Hippocampal formation (tissue), 2 donors: Measurements from ENCODE around the gene SLC16A5.
A peak's percentile ranks its signal among the peaks of the same experiment; 100 is the strongest.
"Not testable (repeated sequence)": the region's sequence is repeated elsewhere in the genome, so short reads cannot be mapped to it uniquely, and the experiment has no call there.

Experiments
- DNase-seq, 2 donors: peaks; one replicate each; lab custom pipeline; 2025; lab: John Stamatoyannopoulos, UW

SLC16A5 gene

GRCh38 chr17:75133607-75134347, 46.0 kb downstream of the SLC16A5 start:
- not testable (repeated sequence) for DNase-seq

GRCh38 chr17:75135452-75135851, 47.7 kb downstream of the SLC16A5 start:
- DNase-seq: no peak

GRCh38 chr17:75135946-75136345, 48.2 kb downstream of the SLC16A5 start:
- no peak for DNase-seq

- DNase-seq: not testable (repeated sequence)
Observed at GRCh38 chr17:75137762-75138161, 50.0 kb downstream of the SLC16A5 start.

GRCh38 chr17:75138519-75138918, 50.8 kb downstream of the SLC16A5 start:
- DNase-seq: no peak

GRCh38 chr17:75142236-75142971, 54.6 kb downstream of the SLC16A5 start:
- no peak for DNase-seq

GRCh38 chr17:75144816-75145512, 57.2 kb downstream of the SLC16A5 start:
- DNase-seq: no peak

- DNase-seq: no peak
Observed at GRCh38 chr17:75146592-75146991, 58.8 kb downstream of the SLC16A5 start.

- DNase-seq: no peak
Observed at GRCh38 chr17:75147878-75148546, 60.3 kb downstream of the SLC16A5 start.

- DNase-seq: no peak
Observed at GRCh38 chr17:75151930-75152329, 64.2 kb downstream of the SLC16A5 start.

- DNase-seq: no peak
Observed at GRCh38 chr17:75152523-75152921, 64.8 kb downstream of the SLC16A5 start.

GRCh38 chr17:75152922-75153779, 65.4 kb downstream of the SLC16A5 start:
- DNase-seq: no peak

GRCh38 chr17:75153780-75154194, 66.0 kb downstream of the SLC16A5 start:
- DNase-seq: no peak

GRCh38 chr17:75154195-75155106, 66.7 kb downstream of the SLC16A5 start, which contains the start of gene JPT1:
JPT1 (minus strand) TSS chr17:75154512; CDS start chr17:75154397, 115 bp downstream.
- DNase-seq: peak; percentile 96

- DNase-seq: no peak
Observed at GRCh38 chr17:75155191-75155601, 67.4 kb downstream of the SLC16A5 start.
